Activated CD4-positive, alpha-beta T cell treated with anti-CD3 and anti-CD28 coated beads, Interleukin-2, Interleukin-4, amounts not matched to agents 100 ng/mL and 50 ng/mL, durations not matched to agents 16 hours and 8 hours (primary cell): ENCODE measurements around the gene CDKN2D.

Source experiments
- DNase-seq: peaks from one replicate; pipeline ENCODE4 v3.0.0-alpha.2; 2020; ENCODE audit warnings: low spot score

CDKN2D gene

GRCh38 chr19:10520652-10521318 lies 48.0 kb downstream of the CDKN2D start:
- no peak for DNase-seq

GRCh38 chr19:10519421-10519820 lies 49.4 kb downstream of the CDKN2D start:
- DNase-seq: no peak

GRCh38 chr19:10518444-10519361 lies 50.1 kb downstream of the CDKN2D start:
- no peak for DNase-seq

GRCh38 chr19:10517760-10518443 lies 50.9 kb downstream of the CDKN2D start:
- DNase-seq: no peak

GRCh38 chr19:10517361-10517759 lies 51.4 kb downstream of the CDKN2D start, which contains the start of gene S1PR5:
Gene S1PR5 (minus strand): TSS chr19:10517447. CDS start chr19:10515011, 2,436 bp downstream.
- DNase-seq: no peak

GRCh38 chr19:10516671-10517286 lies 52.0 kb downstream of the CDKN2D start:
- DNase-seq: no peak
